Measurements from ENCODE around the gene FRMPD1.

FRMPD1 gene

GRCh38 chr9:37732086-37732741, 81.5 kb downstream of the FRMPD1 start:
- ATAC-seq, result peak; percentile 69
- no peak for TF ChIP-seq ZNF70 (CRISPR knock-in tag; IDR thresholded peaks at IDR 0.05)
- TF ChIP-seq TSHZ2 (CRISPR knock-in tag; IDR thresholded peaks at IDR 0.05), result peak; percentile 34
- TF ChIP-seq TCF4 (CRISPR knock-in tag; IDR thresholded peaks at IDR 0.05; ENCODE audit: borderline replicate concordance), result peak; percentile 65
- no peak for TF ChIP-seq ZFP30 (CRISPR knock-in tag; IDR thresholded peaks at IDR 0.05)
- TF ChIP-seq POU6F1 (CRISPR knock-in tag; IDR thresholded peaks at IDR 0.05; ENCODE audit: borderline replicate concordance, low read depth), result no peak
- TF ChIP-seq RARB (CRISPR knock-in tag; IDR thresholded peaks at IDR 0.05), result no peak

GRCh38 chr9:37732952-37733351, 82.2 kb downstream of the FRMPD1 start:
- ATAC-seq, result no peak
- TF ChIP-seq GLIS3 (CRISPR knock-in tag; IDR thresholded peaks at IDR 0.05) (no peak), PATZ1 (CRISPR knock-in tag; IDR thresholded peaks at IDR 0.05; ENCODE audit: borderline replicate concordance) (no peak), ISL1 (CRISPR knock-in tag; IDR thresholded peaks at IDR 0.05) (no peak), TSHZ2 (CRISPR knock-in tag; IDR thresholded peaks at IDR 0.05) (no peak), TCF4 (CRISPR knock-in tag; IDR thresholded peaks at IDR 0.05; ENCODE audit: borderline replicate concordance) (no peak), ESRRG (CRISPR knock-in tag; IDR thresholded peaks at IDR 0.05) (no peak), ARNTL (CRISPR knock-in tag; IDR thresholded peaks at IDR 0.05; ENCODE audit: borderline replicate concordance, low read depth) (no peak), ZC3H10 (CRISPR knock-in tag; IDR thresholded peaks at IDR 0.05) (no peak), OSR1 (CRISPR knock-in tag; IDR thresholded peaks at IDR 0.05) (no peak), ZNF565 (CRISPR knock-in tag; conservative IDR thresholded peaks at IDR 0.05; ENCODE audit: low read depth) (no peak), CSDC2 (CRISPR knock-in tag; IDR thresholded peaks at IDR 0.05) (no peak), TOX (CRISPR knock-in tag; IDR thresholded peaks at IDR 0.05; ENCODE audit: borderline replicate concordance) (no peak), ZFP30 (CRISPR knock-in tag; IDR thresholded peaks at IDR 0.05) (no peak), CSRNP3 (CRISPR knock-in tag; IDR thresholded peaks at IDR 0.05) (no peak)

DNA sequence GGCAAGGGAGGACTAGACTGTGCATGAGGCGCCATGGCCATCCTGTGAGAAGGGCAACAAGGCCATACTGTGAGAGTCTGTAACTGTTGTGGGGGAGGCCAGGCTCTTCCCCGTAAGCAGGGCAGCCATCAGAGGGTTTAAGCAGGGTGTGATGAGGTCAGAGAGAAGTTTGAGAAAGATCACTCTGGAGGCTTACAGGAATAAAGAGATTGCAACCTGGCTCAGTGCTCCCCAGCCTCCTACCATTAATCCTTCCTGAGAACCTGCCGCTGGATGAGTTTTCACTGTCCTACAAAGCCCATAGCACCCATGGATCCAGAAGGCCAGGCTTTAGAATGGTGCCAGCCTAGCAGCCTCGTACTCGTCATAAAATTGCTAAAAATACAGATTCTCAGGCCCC, 88.5 kb downstream of the FRMPD1 start:
- ATAC-seq, result no peak
- TF ChIP-seq TOX (CRISPR knock-in tag; IDR thresholded peaks at IDR 0.05; ENCODE audit: borderline replicate concordance), result no peak
- no peak for TF ChIP-seq POU6F1 (CRISPR knock-in tag; IDR thresholded peaks at IDR 0.05; ENCODE audit: borderline replicate concordance, low read depth)
- TF ChIP-seq CSDC2 (CRISPR knock-in tag; IDR thresholded peaks at IDR 0.05), result no peak
- no peak for TF ChIP-seq OSR1 (CRISPR knock-in tag; IDR thresholded peaks at IDR 0.05)
- TF ChIP-seq BACH2 (CRISPR knock-in tag; IDR thresholded peaks at IDR 0.05; ENCODE audit: borderline replicate concordance), result no peak
- no peak for TF ChIP-seq ZC3H10 (CRISPR knock-in tag; IDR thresholded peaks at IDR 0.05)
- TF ChIP-seq TCF4 (CRISPR knock-in tag; IDR thresholded peaks at IDR 0.05; ENCODE audit: borderline replicate concordance), result no peak
- no peak for TF ChIP-seq ARNTL (CRISPR knock-in tag; IDR thresholded peaks at IDR 0.05; ENCODE audit: borderline replicate concordance, low read depth)
- TF ChIP-seq ZNF565 (CRISPR knock-in tag; conservative IDR thresholded peaks at IDR 0.05; ENCODE audit: low read depth), result no peak
- no peak for TF ChIP-seq ZNF70 (CRISPR knock-in tag; IDR thresholded peaks at IDR 0.05)
- TF ChIP-seq PATZ1 (CRISPR knock-in tag; IDR thresholded peaks at IDR 0.05; ENCODE audit: borderline replicate concordance), result no peak
- TF ChIP-seq ZFP30 (CRISPR knock-in tag; IDR thresholded peaks at IDR 0.05), result no peak

Data from SK-N-SH treated with all-trans-retinoic acid at 6 μM for 48 hours (cell line).